BE2C (cell line): ENCODE data around the gene SIPA1L2.

Experiments
- DNase-seq: peaks from one replicate; pipeline ENCODE4 v3.0.0-alpha.2; 2020
- H3K27me3 ChIP-seq: fragments of 250-450 bp; sonication (Bioruptor Pico); 2 replicates; pipeline ENCODE4 v1.5.1; 2020; ENCODE audit warnings: mild to moderate bottlenecking
- H3K36me3 ChIP-seq: fragments of 250-450 bp; sonication (Bioruptor Pico); 2 replicates; pipeline ENCODE4 v1.5.1; 2020; ENCODE audit warnings: mild to moderate bottlenecking
- H3K4me1 ChIP-seq: fragments of 250-450 bp; sonication (Bioruptor Pico); 2 replicates; pipeline ENCODE4 v1.5.1; 2020
- H3K4me3 ChIP-seq: 2 replicates; pipeline ENCODE4 v1.5.1; 2011; ENCODE audit warnings: low read depth, low read length
- H3K9me3 ChIP-seq: fragments of 250-450 bp; sonication (Bioruptor Pico); 2 replicates; pipeline ENCODE4 v1.5.1; 2020
- TF ChIP-seq, protein P1 (sequence below): IDR thresholded peaks from 2 replicates; pipeline ENCODE4 v1.5.1; 2012; ENCODE audit warnings: mild to moderate bottlenecking, low read depth, low read length

The SIPA1L2 gene

DNA sequence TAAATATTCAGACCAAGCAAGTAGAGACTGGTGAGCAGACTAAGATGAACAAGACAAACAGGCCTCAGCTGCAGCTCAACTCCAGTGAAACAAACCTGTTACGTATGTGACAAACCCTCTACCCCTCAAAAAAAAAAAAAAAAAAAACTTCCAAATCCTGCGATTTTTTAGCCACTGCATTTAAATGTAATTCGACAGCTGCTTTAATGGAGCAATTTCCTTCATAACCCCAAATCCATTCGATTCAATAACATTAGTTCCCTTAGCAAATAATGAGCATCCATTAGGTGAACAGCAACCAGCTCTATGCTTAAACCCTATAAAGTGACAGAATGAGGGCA, 31.1 kb downstream of the SIPA1L2 start:
- TF ChIP-seq, protein P1, sequence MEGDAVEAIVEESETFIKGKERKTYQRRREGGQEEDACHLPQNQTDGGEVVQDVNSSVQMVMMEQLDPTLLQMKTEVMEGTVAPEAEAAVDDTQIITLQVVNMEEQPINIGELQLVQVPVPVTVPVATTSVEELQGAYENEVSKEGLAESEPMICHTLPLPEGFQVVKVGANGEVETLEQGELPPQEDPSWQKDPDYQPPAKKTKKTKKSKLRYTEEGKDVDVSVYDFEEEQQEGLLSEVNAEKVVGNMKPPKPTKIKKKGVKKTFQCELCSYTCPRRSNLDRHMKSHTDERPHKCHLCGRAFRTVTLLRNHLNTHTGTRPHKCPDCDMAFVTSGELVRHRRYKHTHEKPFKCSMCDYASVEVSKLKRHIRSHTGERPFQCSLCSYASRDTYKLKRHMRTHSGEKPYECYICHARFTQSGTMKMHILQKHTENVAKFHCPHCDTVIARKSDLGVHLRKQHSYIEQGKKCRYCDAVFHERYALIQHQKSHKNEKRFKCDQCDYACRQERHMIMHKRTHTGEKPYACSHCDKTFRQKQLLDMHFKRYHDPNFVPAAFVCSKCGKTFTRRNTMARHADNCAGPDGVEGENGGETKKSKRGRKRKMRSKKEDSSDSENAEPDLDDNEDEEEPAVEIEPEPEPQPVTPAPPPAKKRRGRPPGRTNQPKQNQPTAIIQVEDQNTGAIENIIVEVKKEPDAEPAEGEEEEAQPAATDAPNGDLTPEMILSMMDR: no peak
- DNase-seq: no peak
- Histone ChIP-seq H3K4me3 (no peak overlapping the region), H3K27me3 (no peaks in the 10 kb centered on the region), H3K4me1 (peaks cover 43% of the 10 kb centered on the region), H3K9me3 (no peaks in the 10 kb centered on the region), H3K36me3 (no peaks in the 10 kb centered on the region)

GRCh38 chr1:232598133-232598532, 31.8 kb downstream of the SIPA1L2 start:
- no peak for DNase-seq
- TF ChIP-seq, protein P1: no peak
- H3K9me3 ChIP-seq: no peaks in the 10 kb centered on the region
- H3K4me1 ChIP-seq: peaks cover 43% of the 10 kb centered on the region
- H3K27me3 ChIP-seq: no peaks in the 10 kb centered on the region
- H3K4me3 ChIP-seq: no peak overlapping the region
- H3K36me3 ChIP-seq: no peaks in the 10 kb centered on the region

DNA sequence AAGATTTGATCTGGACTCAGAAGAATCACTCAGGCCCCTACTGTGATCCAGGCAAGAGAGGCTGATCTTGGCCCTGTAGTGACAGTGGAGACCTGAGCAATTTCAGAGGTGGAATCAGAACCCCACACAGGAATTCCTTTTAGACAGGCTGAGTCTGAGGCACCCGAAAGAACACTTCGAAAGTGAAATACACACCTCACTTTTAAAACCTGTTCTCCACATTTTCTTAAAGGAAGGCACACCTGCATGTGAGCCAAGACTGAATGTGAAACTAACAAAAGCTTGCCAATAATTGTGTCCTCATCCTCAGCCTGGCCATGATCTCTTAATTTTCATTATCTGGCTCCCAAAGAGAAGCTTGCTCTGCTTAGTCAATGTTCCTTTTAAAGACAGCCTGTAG, 32.2 kb downstream of the SIPA1L2 start:
- no peaks in the 10 kb centered on the region for H3K9me3 ChIP-seq

GRCh38 chr1:232596666-232597303, 33.1 kb downstream of the SIPA1L2 start:
- Histone ChIP-seq H3K9me3 (no peaks in the 10 kb centered on the region), H3K4me3 (no peak overlapping the region), H3K27me3 (no peaks in the 10 kb centered on the region), H3K36me3 (no peaks in the 10 kb centered on the region), H3K4me1 (peaks cover 46% of the 10 kb centered on the region)
- DNase-seq: no peak
- TF ChIP-seq, protein P1: no peak

More for the DNA sequence above, 32.2 kb downstream of the SIPA1L2 start:
- H3K4me1 ChIP-seq: peaks cover 43% of the 10 kb centered on the region
- no peak for DNase-seq
- no peaks in the 10 kb centered on the region for H3K36me3 ChIP-seq
- TF ChIP-seq, protein P1: no peak
- no peaks in the 10 kb centered on the region for H3K27me3 ChIP-seq
- no peak overlapping the region for H3K4me3 ChIP-seq

- peaks cover 44% of the 10 kb centered on the region for H3K4me1 ChIP-seq
These were observed 34.9 kb downstream of the SIPA1L2 start for GRCh38 chr1:232594768-232595698.

More at GRCh38 chr1:232594768-232595698, 34.9 kb downstream of the SIPA1L2 start:
- DNase-seq: no peak
- TF ChIP-seq, protein P1: no peak
- H3K27me3 ChIP-seq: no peaks in the 10 kb centered on the region
- no peaks in the 10 kb centered on the region for H3K36me3 ChIP-seq
- peak overlapping the region; percentile 3; the same call in 1 of the 2 replicates for H3K4me3 ChIP-seq
- H3K9me3 ChIP-seq: no peaks in the 10 kb centered on the region
